ENCODE data around the gene FAM78A.

Gene FAM78A

DNA sequence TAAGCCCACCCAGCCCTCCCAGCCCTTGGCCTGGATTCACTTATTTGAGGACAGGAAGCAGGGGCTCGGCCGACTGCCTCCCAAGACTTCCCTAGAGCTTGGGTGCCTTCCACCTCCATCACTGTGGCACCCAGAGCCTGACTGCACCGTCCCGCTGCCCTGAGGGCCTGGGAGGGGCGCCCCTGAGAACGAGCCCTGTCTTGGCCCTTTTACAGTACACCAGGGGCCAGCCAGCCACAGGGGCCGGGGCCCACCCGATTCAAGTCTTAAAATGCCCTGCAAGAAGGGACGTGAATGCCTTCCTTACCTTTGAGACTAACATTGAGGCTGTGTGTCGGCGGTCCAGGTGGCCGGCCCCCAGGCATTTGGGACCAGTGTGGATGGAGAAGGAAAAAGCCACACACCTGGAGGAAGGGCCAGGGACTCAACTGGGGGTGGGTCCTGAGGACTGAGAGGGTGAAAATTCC lies 16.8 kb downstream of the FAM78A start:
- no peak for DNase-seq
- no peak overlapping the region for H3K4me3 ChIP-seq (ENCODE audit: low read depth, low read length)
- TF ChIP-seq, protein P1, sequence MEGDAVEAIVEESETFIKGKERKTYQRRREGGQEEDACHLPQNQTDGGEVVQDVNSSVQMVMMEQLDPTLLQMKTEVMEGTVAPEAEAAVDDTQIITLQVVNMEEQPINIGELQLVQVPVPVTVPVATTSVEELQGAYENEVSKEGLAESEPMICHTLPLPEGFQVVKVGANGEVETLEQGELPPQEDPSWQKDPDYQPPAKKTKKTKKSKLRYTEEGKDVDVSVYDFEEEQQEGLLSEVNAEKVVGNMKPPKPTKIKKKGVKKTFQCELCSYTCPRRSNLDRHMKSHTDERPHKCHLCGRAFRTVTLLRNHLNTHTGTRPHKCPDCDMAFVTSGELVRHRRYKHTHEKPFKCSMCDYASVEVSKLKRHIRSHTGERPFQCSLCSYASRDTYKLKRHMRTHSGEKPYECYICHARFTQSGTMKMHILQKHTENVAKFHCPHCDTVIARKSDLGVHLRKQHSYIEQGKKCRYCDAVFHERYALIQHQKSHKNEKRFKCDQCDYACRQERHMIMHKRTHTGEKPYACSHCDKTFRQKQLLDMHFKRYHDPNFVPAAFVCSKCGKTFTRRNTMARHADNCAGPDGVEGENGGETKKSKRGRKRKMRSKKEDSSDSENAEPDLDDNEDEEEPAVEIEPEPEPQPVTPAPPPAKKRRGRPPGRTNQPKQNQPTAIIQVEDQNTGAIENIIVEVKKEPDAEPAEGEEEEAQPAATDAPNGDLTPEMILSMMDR (IDR thresholded peaks at IDR 0.05; ENCODE audit: low read depth, low read length, missing control alignments): no peak
- no peak overlapping the region for H3K27ac ChIP-seq
- H3K36me3 ChIP-seq (replicated peaks): no peaks in the 10 kb centered on the region
- in situ Hi-C loops (cut with HindIII; ENCODE audit: low pct_ligation_motif_present, low sequenced_read_pairs): no loop called here
- H3K27me3 ChIP-seq (replicated peaks): no peaks in the 10 kb centered on the region

DNA sequence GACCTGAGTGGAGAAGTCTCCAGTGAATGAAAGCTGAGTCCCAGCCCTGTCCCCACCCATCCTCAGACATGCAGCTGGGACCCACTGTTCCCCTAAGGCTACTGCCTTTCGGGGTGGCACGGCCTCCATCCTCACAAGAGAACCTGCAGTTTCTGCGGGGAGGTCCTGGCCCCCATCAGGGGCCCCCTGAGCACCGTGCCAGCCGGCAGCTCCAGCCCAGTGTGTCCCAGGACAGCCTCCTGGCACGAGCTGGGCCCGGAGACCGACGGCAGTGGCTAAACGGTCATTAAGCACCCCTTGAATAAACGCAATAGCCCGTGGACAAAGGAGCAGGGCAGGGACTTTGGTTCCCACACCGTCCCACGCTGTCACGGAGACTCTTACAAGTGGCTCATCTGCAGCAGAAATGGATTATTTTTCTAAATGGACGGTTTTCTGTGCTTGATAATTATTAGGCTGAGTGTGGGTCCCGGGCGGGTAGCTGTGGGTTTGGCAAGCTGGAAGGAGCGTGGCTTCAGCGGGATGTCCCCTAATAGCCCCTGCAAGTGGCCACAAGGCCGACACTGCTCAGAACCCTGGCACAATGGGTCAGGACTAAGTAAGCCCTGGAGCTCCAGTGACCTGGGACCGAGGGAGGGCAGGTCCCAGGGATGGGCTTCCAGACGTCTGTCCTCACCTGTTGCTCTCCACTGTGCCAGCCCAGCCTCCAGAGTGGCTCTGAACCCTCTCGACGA lies 17.4 kb downstream of the FAM78A start:
- TF ChIP-seq, protein P1 (IDR thresholded peaks at IDR 0.05; ENCODE audit: low read depth, low read length, missing control alignments): no peak
- H3K27ac ChIP-seq: no peak overlapping the region
- no peak for DNase-seq
- in situ Hi-C loops (cut with HindIII; ENCODE audit: low pct_ligation_motif_present, low sequenced_read_pairs): no loop called here
- no peaks in the 10 kb centered on the region for H3K36me3 ChIP-seq (replicated peaks)
- H3K27me3 ChIP-seq (replicated peaks): no peaks in the 10 kb centered on the region
- no peak overlapping the region for H3K4me3 ChIP-seq (ENCODE audit: low read depth, low read length)

DNA sequence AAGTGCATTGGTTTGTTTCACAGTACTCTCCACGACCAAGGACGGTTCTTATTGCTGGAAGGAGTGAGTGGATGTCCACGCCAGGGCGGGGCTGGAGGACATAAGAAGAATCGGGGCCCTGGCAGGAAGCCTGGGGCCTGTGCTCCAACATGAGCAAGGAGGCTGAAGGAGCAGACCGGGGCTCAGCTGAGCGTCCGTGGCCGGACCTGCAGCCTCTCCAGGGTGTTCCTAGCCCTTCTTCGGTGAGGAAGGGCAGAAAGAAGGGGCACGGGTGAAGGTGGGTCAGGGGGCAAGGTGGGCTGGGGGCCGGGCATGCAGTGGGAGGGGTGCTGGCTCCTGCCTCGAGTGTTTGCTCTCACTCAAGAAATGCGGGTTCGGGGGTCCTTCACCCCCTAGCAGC lies 18.1 kb downstream of the FAM78A start:
- DNase-seq: no peak
- H3K27ac ChIP-seq: no peak overlapping the region
- no peak overlapping the region for H3K4me3 ChIP-seq (ENCODE audit: low read depth, low read length)
- H3K27me3 ChIP-seq (replicated peaks): no peaks in the 10 kb centered on the region
- no peaks in the 10 kb centered on the region for H3K36me3 ChIP-seq (replicated peaks)
- TF ChIP-seq, protein P1 (IDR thresholded peaks at IDR 0.05; ENCODE audit: low read depth, low read length, missing control alignments): no peak
- in situ Hi-C loops (cut with HindIII; ENCODE audit: low pct_ligation_motif_present, low sequenced_read_pairs): no loop called here

DNA sequence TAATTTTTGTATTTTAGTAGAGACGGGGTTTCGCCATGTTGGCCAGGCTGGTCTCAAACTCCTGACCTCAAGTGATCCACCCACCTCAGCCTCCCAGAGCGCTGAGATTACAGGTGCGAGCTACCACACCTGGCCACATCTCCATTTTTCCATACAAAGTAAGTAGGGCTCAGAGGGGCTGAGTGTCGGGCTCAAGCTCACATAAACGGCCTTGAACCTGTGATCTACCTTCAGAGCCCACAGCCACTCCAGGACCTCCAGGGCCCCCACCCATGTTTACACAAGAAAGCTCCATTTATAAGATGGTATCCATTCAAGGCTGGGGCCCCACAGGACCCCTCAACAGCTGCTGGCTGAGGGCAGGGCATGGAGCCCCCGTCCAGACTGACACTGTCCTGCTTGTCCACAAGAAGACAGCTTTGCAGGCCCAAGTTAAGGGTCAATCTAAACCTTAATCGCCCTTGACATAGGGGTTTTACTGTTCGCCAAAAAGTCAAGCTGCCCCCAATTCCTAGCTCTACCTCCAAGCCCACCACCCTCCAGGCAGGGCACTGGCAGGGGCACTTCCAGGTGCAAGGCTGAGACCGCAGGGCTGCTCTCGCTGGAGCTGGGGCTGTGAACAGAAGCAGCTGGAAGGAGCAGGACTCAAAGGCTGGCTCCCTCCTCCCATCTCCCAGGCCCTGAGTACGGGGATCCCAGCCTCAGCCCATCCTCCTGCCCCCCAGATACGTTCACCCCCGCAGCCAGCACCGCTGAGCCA lies 18.9 kb downstream of the FAM78A start:
- in situ Hi-C loops (cut with HindIII; ENCODE audit: low pct_ligation_motif_present, low sequenced_read_pairs): no loop called here
- no peak overlapping the region for H3K27ac ChIP-seq

DNA sequence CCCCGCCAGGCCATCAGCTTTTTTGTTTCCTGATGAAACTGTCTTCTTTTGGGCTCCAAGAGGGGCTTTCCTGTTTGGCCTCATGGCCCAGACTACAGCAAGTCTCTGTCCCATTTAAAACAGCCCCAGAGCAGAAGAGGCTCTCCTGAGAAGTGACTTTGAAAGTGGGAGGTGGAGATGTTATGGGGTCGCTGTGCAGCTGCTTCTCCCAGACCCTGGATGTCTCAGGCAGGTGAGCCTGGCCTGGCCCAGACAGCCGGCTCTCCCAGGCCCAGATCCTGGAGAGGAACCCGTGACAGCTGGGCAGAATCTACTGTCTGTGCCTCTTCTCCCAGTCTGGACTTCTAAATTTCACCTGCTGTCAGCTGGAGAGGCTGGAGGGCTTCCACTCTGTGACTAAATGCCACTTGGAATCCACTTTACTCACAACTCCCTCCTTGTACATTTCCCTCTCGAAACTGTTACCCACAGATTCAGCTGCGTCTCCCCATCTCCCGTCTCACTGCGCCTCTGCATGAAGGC lies 20.6 kb downstream of the FAM78A start:
- H3K27ac ChIP-seq: no peak overlapping the region
- no peaks in the 10 kb centered on the region for H3K27me3 ChIP-seq (replicated peaks)
- no peaks in the 10 kb centered on the region for H3K36me3 ChIP-seq (replicated peaks)
- H3K4me3 ChIP-seq (ENCODE audit: low read depth, low read length): no peak overlapping the region
- in situ Hi-C loops (cut with HindIII; ENCODE audit: low pct_ligation_motif_present, low sequenced_read_pairs): no loop called here
- TF ChIP-seq, protein P1 (IDR thresholded peaks at IDR 0.05; ENCODE audit: low read depth, low read length, missing control alignments): no peak
- DNase-seq: no peak

More for the DNA sequence above, 18.9 kb downstream of the FAM78A start:
- TF ChIP-seq, protein P1 (IDR thresholded peaks at IDR 0.05; ENCODE audit: low read depth, low read length, missing control alignments): no peak
- no peak for DNase-seq
- no peaks in the 10 kb centered on the region for H3K36me3 ChIP-seq (replicated peaks)
- H3K27me3 ChIP-seq (replicated peaks): no peaks in the 10 kb centered on the region
- H3K4me3 ChIP-seq (ENCODE audit: low read depth, low read length): no peak overlapping the region
